Fibroblast of lung (primary cell): ENCODE measurements around the gene HOXB5.

Experiments used
- EZH2 ChIP-seq: IDR thresholded peaks from 2 replicates; pipeline ENCODE4 v1.5.1; 2012; ENCODE audit warnings: low read length, control low read depth, mild to moderate bottlenecking; ENCODE audit errors: missing control alignments
- TF ChIP-seq, protein P1 (sequence below), 2 donors: IDR thresholded peaks in 1 of 2; conservative IDR thresholded peaks in 1 of 2; 1 replicate in 1 of 2; 2 replicates in 1 of 2; pipeline ENCODE4 v1.5.1; 2011 to 2012; ENCODE audit warnings: low read length in 2 of 2, control low read depth in 1 of 2, inconsistent platforms in 1 of 2, low read depth in 1 of 2, mild to moderate bottlenecking in 1 of 2

DNA sequence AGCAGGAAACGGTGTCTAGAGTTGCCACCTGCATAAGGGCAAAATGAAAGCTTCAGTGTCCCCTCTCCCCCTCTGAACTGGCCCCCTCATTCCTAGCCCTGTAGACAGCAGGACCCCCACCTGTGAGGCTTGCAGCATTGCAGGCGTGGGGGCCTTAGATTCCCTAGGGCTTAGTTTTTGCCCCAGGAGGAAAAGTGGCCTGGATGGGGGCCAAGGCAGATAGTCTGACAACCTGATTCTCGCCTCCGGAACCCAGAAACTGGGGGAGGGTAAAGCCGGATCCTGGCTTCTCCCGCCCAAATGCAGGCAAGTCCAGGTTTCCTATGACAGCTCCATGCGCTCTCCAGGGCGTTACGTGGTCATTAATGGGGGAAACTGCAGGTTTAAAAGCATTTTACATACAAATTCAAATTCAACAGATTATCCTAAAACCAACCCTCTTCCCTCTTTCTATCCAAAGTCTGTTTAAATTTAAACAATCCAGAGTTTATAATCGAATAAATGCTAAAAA is 11.9 kb upstream of the HOXB5 start:
- TF ChIP-seq, protein P1, sequence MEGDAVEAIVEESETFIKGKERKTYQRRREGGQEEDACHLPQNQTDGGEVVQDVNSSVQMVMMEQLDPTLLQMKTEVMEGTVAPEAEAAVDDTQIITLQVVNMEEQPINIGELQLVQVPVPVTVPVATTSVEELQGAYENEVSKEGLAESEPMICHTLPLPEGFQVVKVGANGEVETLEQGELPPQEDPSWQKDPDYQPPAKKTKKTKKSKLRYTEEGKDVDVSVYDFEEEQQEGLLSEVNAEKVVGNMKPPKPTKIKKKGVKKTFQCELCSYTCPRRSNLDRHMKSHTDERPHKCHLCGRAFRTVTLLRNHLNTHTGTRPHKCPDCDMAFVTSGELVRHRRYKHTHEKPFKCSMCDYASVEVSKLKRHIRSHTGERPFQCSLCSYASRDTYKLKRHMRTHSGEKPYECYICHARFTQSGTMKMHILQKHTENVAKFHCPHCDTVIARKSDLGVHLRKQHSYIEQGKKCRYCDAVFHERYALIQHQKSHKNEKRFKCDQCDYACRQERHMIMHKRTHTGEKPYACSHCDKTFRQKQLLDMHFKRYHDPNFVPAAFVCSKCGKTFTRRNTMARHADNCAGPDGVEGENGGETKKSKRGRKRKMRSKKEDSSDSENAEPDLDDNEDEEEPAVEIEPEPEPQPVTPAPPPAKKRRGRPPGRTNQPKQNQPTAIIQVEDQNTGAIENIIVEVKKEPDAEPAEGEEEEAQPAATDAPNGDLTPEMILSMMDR (conservative IDR thresholded peaks at IDR 0.05 in 1 of 2, IDR thresholded peaks at IDR 0.05 in 1 of 2; ENCODE audit: low read depth in 1 of 2, low read length in 2 of 2), result no peak
- no peak for TF ChIP-seq EZH2
